Endothelial cell of umbilical vein (primary cell): Measurements from ENCODE around the gene SERTAD1. TPM values are rescaled to one million over a fixed set of nuclear protein-coding genes. Genes with fewer than 3 reads are reported as not detected.

Experiments used
- BruUV-seq: library from RNA; stranded (reverse); fragments of 400-500 nt; replicated peaks from 2 replicates; lab custom pipeline; 2021; lab: Mats Ljungman, UMichigan
- CTCF ChIA-PET: fragments of 300-600, 350-600 bp; sonication (Branson Sonifier 250); formaldehyde crosslinking; loops from one replicate; lab custom pipeline; 2021; ENCODE audit warnings: antibody characterized with exemption, inconsistent platforms; lab: Charles Lee
- POLR2A ChIA-PET: fragments of 300-600, 350-600 bp; sonication (Branson Sonifier 250); formaldehyde crosslinking; loops from one replicate; lab custom pipeline; 2021; ENCODE audit warnings: antibody characterized with exemption, inconsistent platforms; lab: Charles Lee
- DNase-seq: peaks from one replicate; pipeline ENCODE4 v3.0.0-alpha.2; 2011; ENCODE audit warnings: low read depth, low spot score
- FAIRE-seq: peaks from 2 replicates; lab custom pipeline; 2011; peaks lifted over from hg19 to GRCh38; lab: Jason Lieb, UNC
- H2AFZ ChIP-seq: 2 replicates; pipeline ENCODE4 v1.6.0; 2012; ENCODE audit warnings: low read depth, low read length, control low read depth, inconsistent platforms
- H3K27ac ChIP-seq: 2 replicates; pipeline ENCODE4 v1.5.1; 2011; ENCODE audit warnings: low read depth, mild to moderate bottlenecking, control low read depth, low read length, moderate library complexity; ENCODE audit not compliant: insufficient read depth
- H3K27me3 ChIP-seq, 2 experiments: 2 replicates each; pipeline versions ENCODE4 v1.6.0 to v1.6.1; 2011; ENCODE audit warnings: low read length in 2 of 2, mixed read lengths in 1 of 2; ENCODE audit not compliant: control insufficient read depth in 2 of 2, insufficient read depth in 2 of 2
- H3K36me3 ChIP-seq, 2 experiments: 2 replicates in 1 of 2; 3 replicates in 1 of 2; pipeline ENCODE4 v1.5.1; 2011; ENCODE audit warnings: low read length in 2 of 2, mild to moderate bottlenecking in 1 of 2, moderate library complexity in 1 of 2; ENCODE audit not compliant: control insufficient read depth in 2 of 2, insufficient read depth in 2 of 2; ENCODE audit errors: extremely low read depth in 1 of 2
- H3K4me1 ChIP-seq: 3 replicates; pipeline ENCODE4 v1.5.1; 2011; ENCODE audit warnings: mild to moderate bottlenecking, low read length; ENCODE audit not compliant: control insufficient read depth, insufficient read depth; ENCODE audit errors: extremely low read depth
- H3K4me2 ChIP-seq: 2 replicates; pipeline ENCODE4 v1.6.1; 2011; ENCODE audit warnings: low read length, control low read depth, mixed read lengths; ENCODE audit not compliant: insufficient read depth
- H3K4me3 ChIP-seq, 3 experiments: fragments of 200-600 bp in 1 of 3; sonication (generic), shearing (Covaris generic) in 1 of 3; replicated peaks in 1 of 3; 2 replicates each; pipeline ENCODE4 v1.5.1; 2011 to 2016; ENCODE audit warnings: control low read depth in 3 of 3, low read length in 3 of 3, mild to moderate bottlenecking in 2 of 3, inconsistent platforms in 1 of 3, low read depth in 1 of 3, moderate library complexity in 1 of 3; ENCODE audit not compliant: insufficient read depth in 1 of 3
- H3K79me2 ChIP-seq: 2 replicates; pipeline ENCODE4 v1.6.0; 2012; ENCODE audit warnings: low read length, inconsistent platforms; ENCODE audit not compliant: control insufficient read depth, insufficient read depth
- H3K9ac ChIP-seq: replicated peaks from 2 replicates; pipeline ENCODE3; 2011; ENCODE audit warnings: low read length, control low read depth; ENCODE audit not compliant: insufficient read depth; ENCODE audit errors: extremely low read depth
- H3K9me1 ChIP-seq: replicated peaks from 3 replicates; pipeline ENCODE4 v1.6.0; 2011; ENCODE audit warnings: mild to moderate bottlenecking, low read length; ENCODE audit not compliant: control insufficient read depth, insufficient read depth; ENCODE audit errors: extremely low read depth
- H3K9me3 ChIP-seq: replicated peaks from 2 replicates; pipeline ENCODE4 v1.5.1; 2012; ENCODE audit warnings: low read length, inconsistent platforms; ENCODE audit not compliant: control insufficient read depth, insufficient read depth
- H4K20me1 ChIP-seq: replicated peaks from 2 replicates; pipeline ENCODE3; 2011; ENCODE audit warnings: mild to moderate bottlenecking, low read length; ENCODE audit not compliant: control insufficient read depth, insufficient read depth; ENCODE audit errors: extremely low read depth
- CTCF ChIP-seq, 2 donors: IDR thresholded peaks; 1 replicate in 1 of 2; 2 replicates in 1 of 2; pipeline ENCODE4 v1.5.1; 2011; ENCODE audit warnings: low read length in 2 of 2, mild to moderate bottlenecking in 2 of 2, moderate library complexity in 2 of 2, control low read depth in 1 of 2, inconsistent platforms in 1 of 2, low read depth in 1 of 2; ENCODE audit not compliant: insufficient read depth in 1 of 2; ENCODE audit errors: extremely low read depth in 1 of 2
- EZH2 ChIP-seq: IDR thresholded peaks from 2 replicates; pipeline ENCODE4 v1.6.1; 2012; ENCODE audit warnings: borderline replicate concordance, low read depth, mild to moderate bottlenecking, moderate library complexity, low read length, inconsistent platforms; ENCODE audit not compliant: severe bottlenecking
- FOS ChIP-seq: IDR thresholded peaks from 2 replicates; pipeline ENCODE4 v1.6.1; 2011; ENCODE audit warnings: mild to moderate bottlenecking, low read length, moderate library complexity, borderline replicate concordance; ENCODE audit not compliant: insufficient read depth
- GATA2 ChIP-seq: IDR thresholded peaks from 2 replicates; pipeline ENCODE4 v1.7.0; 2011; ENCODE audit warnings: low read depth, mild to moderate bottlenecking, moderate library complexity, mixed read lengths, low read length; ENCODE audit not compliant: insufficient read length, insufficient read depth
- JUN ChIP-seq: IDR thresholded peaks from 2 replicates; pipeline ENCODE4 v1.6.1; 2011; ENCODE audit warnings: borderline replicate concordance, low read depth; ENCODE audit not compliant: insufficient read length, insufficient read depth
- MAX ChIP-seq: IDR thresholded peaks from 2 replicates; pipeline ENCODE4 v1.6.1; 2011; ENCODE audit not compliant: insufficient read depth, insufficient read length
- MYC ChIP-seq: IDR thresholded peaks from one replicate; pipeline ENCODE4 v1.6.1; 2011; ENCODE audit warnings: mild to moderate bottlenecking, low read depth, low read length
- POLR2A ChIP-seq: IDR thresholded peaks from 2 replicates; pipeline ENCODE4 v1.6.1; 2012; ENCODE audit warnings: low read depth, mild to moderate bottlenecking, control low read depth, low read length
- POLR2AphosphoS5 ChIP-seq: IDR thresholded peaks from 2 replicates; pipeline ENCODE4 v1.6.1; 2012; ENCODE audit warnings: low read depth, mild to moderate bottlenecking, control low read depth, low read length, moderate library complexity; ENCODE audit not compliant: insufficient read depth
- dilution Hi-C: fragments of 300-500 bp; cut with MboI; formaldehyde crosslinking; loops from one replicate; pipeline ENCODE4 v1.15.0; 2019; ENCODE audit warnings: low sequenced_read_pairs; ENCODE audit not compliant: extremely low pct_ligation_motif_present
- intact Hi-C: fragments of 100-400 bp; cut with micrococcal nuclease; formaldehyde crosslinking; loops from one replicate; pipeline ENCODE4 v1.10.0; 2022
- polyA plus RNA-seq, 4 experiments: library from polyadenylated mRNA; depleted of rRNA in 3 of 4; stranded (reverse) in 3 of 4; unstranded in 1 of 4; fragments of >200 nt; gene quantifications; 2 replicates each; pipeline versions ENCODE4 v1.2.1 to v1.2.3, GENCODE V29; 2011 to 2012; ENCODE audit warnings: missing spikeins in 1 of 4
- total RNA-seq: library from RNA; stranded (reverse); gene quantifications from 2 replicates; pipeline ENCODE4 v1.2.3, GENCODE V29; 2021

SERTAD1 gene
- total and polyA plus RNA-seq, 2 donors (not counting 3 experiments of a cell fraction or from before 2014, with no cell fraction given), result 8.8 to 15.3 TPM

GRCh38 chr19:40442328-40443130, 16.7 kb upstream of the SERTAD1 start:
- FAIRE-seq (no peak), DNase-seq (no peak)
- peak overlapping the region; percentile 4 to 58 (median 29) for H3K4me3 ChIP-seq
- dilution Hi-C loops, result no loop called here
- TSS peak; percentile 35 for BruUV-seq
- peaks cover 9% of the 10 kb centered on the region for H3K4me1 ChIP-seq
- peak overlapping the region; percentile 50 for H3K9ac ChIP-seq
- peaks cover 9 to 12% of the 10 kb centered on the region in 2 experiments for H3K36me3 ChIP-seq
- no peaks in the 10 kb centered on the region for H3K27me3 ChIP-seq
- H3K27ac ChIP-seq, result peak overlapping the region; percentile 23
- no peak overlapping the region for H2AFZ ChIP-seq
- H3K9me1 ChIP-seq, result no peaks in the 10 kb centered on the region
- H3K4me2 ChIP-seq, result peak overlapping the region; percentile 65
- ChIA-PET POLR2A (interaction anchor here (1.6 to 2.6 kb wide), 5 partner anchors 9 to 23 kb away, joined by 4 to 15 read pairs (median 13); partner anchors contain the start of genes BLVRB and SERTAD1), CTCF (interaction anchor here (0.7 to 4.1 kb wide), 14 partner anchors 9 to 192 kb away, joined by 3 to 37 read pairs (median 5); partner anchors contain the start of genes BLVRB, PRX and SERTAD1)
- H3K9me3 ChIP-seq, result no peaks in the 10 kb centered on the region
- no peak for TF ChIP-seq JUN
- no peak for TF ChIP-seq POLR2A
- no peak for TF ChIP-seq CTCF (IDR thresholded peaks at IDR 0.05; ENCODE audit: extremely low read depth in 1 of 2, insufficient read depth in 1 of 2, low read depth in 1 of 2, low read length in 2 of 2)
- TF ChIP-seq GATA2, result no peak
- no peak for TF ChIP-seq MAX
- TF ChIP-seq MYC, result no peak
- no peak for TF ChIP-seq EZH2
- no peak for TF ChIP-seq POLR2AphosphoS5
- no peak for TF ChIP-seq FOS
- no peaks in the 10 kb centered on the region for H4K20me1 ChIP-seq
- intact Hi-C loops, result loop anchor here (1.0 to 10.0 kb wide), 6 partner anchors 9 to 362 kb away; partner anchors contain the start of genes AKT2, C19orf47, PLD3 and SERTAD1
- peaks cover 29% of the 10 kb centered on the region for H3K79me2 ChIP-seq
